Measurements from ENCODE around the gene EPS8L3. TPM values are rescaled to one million over a fixed set of nuclear protein-coding genes. Genes with fewer than 3 reads are reported as not detected.

The EPS8L3 gene
- total and polyA plus RNA-seq, 10 of the 15 experiments (the other 5 are each of a cell fraction or from before 2014, with no cell fraction given), result not detected

DNA sequence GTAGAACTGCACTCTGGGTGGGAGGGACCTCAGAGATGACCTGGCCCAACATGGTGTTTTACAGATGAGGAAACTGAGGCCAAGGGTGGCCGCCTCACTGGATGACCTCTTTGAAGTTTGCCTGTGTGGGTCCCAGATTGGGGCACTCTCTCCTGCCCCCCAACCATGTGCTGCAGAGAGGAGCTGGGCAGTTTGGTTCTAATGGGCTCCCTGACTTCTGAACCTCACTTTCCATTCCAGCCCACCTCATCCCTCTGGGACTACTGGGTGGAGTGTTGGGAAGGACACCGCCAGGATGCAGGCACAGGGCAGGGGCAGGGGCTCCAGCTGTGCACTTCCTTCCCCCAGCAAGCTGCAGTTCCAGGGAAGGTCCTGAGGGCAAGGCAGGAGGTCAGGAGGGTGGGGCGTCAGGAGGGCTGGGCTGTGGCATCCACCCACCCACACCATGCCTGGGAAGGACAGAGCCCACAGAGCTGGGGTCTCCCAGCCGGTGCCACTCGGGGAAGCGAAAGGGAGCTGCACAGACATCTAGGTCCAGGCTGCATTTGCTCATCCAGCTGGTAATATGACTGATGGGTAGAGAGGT lies 10.3 kb upstream of the EPS8L3 start (continued):
- TF ChIP-seq, protein P1, sequence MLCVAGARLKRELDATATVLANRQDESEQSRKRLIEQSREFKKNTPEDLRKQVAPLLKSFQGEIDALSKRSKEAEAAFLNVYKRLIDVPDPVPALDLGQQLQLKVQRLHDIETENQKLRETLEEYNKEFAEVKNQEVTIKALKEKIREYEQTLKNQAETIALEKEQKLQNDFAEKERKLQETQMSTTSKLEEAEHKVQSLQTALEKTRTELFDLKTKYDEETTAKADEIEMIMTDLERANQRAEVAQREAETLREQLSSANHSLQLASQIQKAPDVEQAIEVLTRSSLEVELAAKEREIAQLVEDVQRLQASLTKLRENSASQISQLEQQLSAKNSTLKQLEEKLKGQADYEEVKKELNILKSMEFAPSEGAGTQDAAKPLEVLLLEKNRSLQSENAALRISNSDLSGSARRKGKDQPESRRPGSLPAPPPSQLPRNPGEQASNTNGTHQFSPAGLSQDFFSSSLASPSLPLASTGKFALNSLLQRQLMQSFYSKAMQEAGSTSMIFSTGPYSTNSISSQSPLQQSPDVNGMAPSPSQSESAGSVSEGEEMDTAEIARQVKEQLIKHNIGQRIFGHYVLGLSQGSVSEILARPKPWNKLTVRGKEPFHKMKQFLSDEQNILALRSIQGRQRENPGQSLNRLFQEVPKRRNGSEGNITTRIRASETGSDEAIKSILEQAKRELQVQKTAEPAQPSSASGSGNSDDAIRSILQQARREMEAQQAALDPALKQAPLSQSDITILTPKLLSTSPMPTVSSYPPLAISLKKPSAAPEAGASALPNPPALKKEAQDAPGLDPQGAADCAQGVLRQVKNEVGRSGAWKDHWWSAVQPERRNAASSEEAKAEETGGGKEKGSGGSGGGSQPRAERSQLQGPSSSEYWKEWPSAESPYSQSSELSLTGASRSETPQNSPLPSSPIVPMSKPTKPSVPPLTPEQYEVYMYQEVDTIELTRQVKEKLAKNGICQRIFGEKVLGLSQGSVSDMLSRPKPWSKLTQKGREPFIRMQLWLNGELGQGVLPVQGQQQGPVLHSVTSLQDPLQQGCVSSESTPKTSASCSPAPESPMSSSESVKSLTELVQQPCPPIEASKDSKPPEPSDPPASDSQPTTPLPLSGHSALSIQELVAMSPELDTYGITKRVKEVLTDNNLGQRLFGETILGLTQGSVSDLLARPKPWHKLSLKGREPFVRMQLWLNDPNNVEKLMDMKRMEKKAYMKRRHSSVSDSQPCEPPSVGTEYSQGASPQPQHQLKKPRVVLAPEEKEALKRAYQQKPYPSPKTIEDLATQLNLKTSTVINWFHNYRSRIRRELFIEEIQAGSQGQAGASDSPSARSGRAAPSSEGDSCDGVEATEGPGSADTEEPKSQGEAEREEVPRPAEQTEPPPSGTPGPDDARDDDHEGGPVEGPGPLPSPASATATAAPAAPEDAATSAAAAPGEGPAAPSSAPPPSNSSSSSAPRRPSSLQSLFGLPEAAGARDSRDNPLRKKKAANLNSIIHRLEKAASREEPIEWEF (IDR thresholded peaks at IDR 0.05; ENCODE audit: insufficient replicate concordance, low read depth, low read length), result no peak

DNA sequence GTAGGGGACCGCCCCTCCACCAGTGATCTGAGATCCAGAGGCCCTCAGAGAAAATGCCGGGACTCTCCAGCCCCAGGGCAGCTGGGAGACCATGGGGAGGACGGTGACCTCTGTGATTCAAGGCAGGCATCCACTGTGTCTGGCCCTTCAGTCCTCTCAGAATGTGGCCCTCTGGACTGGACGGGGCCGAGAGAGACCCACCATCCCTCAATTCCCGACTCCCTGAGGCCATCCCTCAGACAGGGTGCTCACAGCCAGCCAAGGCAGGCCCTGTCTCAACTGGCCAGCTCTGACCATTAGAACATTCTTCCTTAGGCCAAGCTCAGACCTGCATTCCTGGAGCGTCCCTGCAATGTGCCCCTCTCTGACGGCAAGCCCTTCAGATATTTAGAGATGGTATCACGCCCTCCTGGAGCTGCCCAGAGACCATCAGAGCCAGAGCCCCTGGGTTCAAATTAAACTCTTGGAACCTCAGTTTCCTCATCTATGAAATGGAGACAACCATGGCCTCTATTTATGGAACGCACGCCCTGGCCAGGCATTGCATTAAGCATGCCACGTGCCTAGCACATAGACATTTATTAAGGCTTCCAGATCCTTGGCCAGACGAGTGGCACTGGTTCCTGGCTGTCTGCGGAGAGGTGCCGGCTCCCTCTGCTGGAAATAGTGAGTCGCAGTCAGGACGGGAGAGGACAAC lies 9.6 kb upstream of the EPS8L3 start:
- H4K20me1 ChIP-seq (ENCODE audit: control insufficient read depth, insufficient read depth), result no peaks in the 10 kb centered on the region
- ChIA-PET RAD21 (ENCODE audit: unreplicated experiment) (interaction anchor here (0.7 to 14.8 kb wide), 13 partner anchors 9 to 237 kb away, joined by 3 to 390 read pairs (median 6); partner anchors contain the start of genes AHCYL1, GPR61, GSTM2 and GSTM4), SMC1A (ENCODE audit: uncharacterized antibody, unreplicated experiment) (interaction anchor here (1.0 to 23.1 kb wide), 7 partner anchors 116 to 228 kb away, joined by 3 to 431 read pairs (median 40); partner anchors contain the start of gene AHCYL1), CTCF (interaction anchor here (0.8 to 27.2 kb wide), 10 partner anchors 11 to 242 kb away, joined by 3 to 759 read pairs (median 34); partner anchors contain the start of genes AHCYL1 and GNAI3), POLR2A (interaction anchor here (0.9 to 1.4 kb wide), 2 partner anchors 211 to 228 kb away, joined by 4 read pairs; partner anchors contain the start of gene AHCYL1)
- H3K9ac ChIP-seq (ENCODE audit: control insufficient read depth, insufficient read depth, low read length), result no peak overlapping the region
- H3K4me1 ChIP-seq (ENCODE audit: control insufficient read depth, insufficient read depth, low read length), result no peaks in the 10 kb centered on the region
- no TSS peak for BruUV-seq (replicated peaks)
- in situ Hi-C loops (cut with MboI) (loop anchor here (5.0 kb wide), 2 partner anchors 131 to 226 kb away; partner anchors contain the start of gene GNAI3), intact Hi-C loops (cut with micrococcal nuclease; ENCODE audit: unreplicated experiment) (loop anchor here (1.0 to 5.0 kb wide), 2 partner anchors 131 to 226 kb away; no protein-coding TSS in a partner anchor)
- DNase-seq (ENCODE audit: low read depth, low spot score), result peak; percentile 28
- 31% methylated on average over 17 of the region's 17 CpGs for WGBS (ENCODE audit: insufficient coverage, insufficient replicate concordance, low lambda C conversion rate, missing lambda C conversion rate)
- no peak overlapping the region for H3K4me3 ChIP-seq
- peaks cover 0 to 2% of the 10 kb centered on the region in 2 experiments; a peak in 1 of 4 replicates for H3K27me3 ChIP-seq (replicated peaks in 1 of 2; ENCODE audit: control insufficient read depth in 2 of 2, insufficient read depth in 2 of 2, low read length in 1 of 2)
- peak; percentile 89 for FAIRE-seq
- no peaks in the 10 kb centered on the region for H3K36me3 ChIP-seq (ENCODE audit: control insufficient read depth in 2 of 2, insufficient read depth in 2 of 2, low read length in 1 of 2)
- no peak overlapping the region for H3K4me2 ChIP-seq (ENCODE audit: control insufficient read depth, insufficient read depth)
- H3K79me2 ChIP-seq (ENCODE audit: control insufficient read depth, insufficient read depth, low read length), result no peaks in the 10 kb centered on the region
- H2AFZ ChIP-seq (ENCODE audit: control insufficient read depth, low read depth, low read length), result peak overlapping the region; percentile 59; the same call in 1 of the 2 replicates
- no peaks in the 10 kb centered on the region for H3K9me3 ChIP-seq (replicated peaks; ENCODE audit: control insufficient read depth, insufficient read depth, low read length)
- no peak overlapping the region for H3K27ac ChIP-seq (ENCODE audit: control insufficient read depth, insufficient read depth)
- ATAC-seq, result peak; percentile 94
- TF ChIP-seq IRF4 (IDR thresholded peaks at IDR 0.05; ENCODE audit: low read depth, low read length) (0 out of 2 replicates have a peak, but pooled peaks have one; percentile 43), BHLHE40 (IDR thresholded peaks at IDR 0.05; ENCODE audit: borderline replicate concordance in 1 of 2, low read depth in 2 of 2, low read length in 1 of 2) (peak; percentile 68 to 83; a peak in 3 of 4 replicates), TCF3 (IDR thresholded peaks at IDR 0.05; ENCODE audit: borderline replicate concordance, insufficient read depth, low read depth, low read length) (no peak), POU2F2 (IDR thresholded peaks at IDR 0.05; ENCODE audit: borderline replicate concordance, low read depth, low read length) (0 out of 3 replicates have a peak, but pooled peaks have one; percentile 28), YY1 (IDR thresholded peaks at IDR 0.05; ENCODE audit: low read depth, low read length) (peak; percentile 79), SMARCA5 (IDR thresholded peaks at IDR 0.05) (0 out of 2 replicates have a peak, but pooled peaks have one; percentile 69)
- TF ChIP-seq, protein P2, sequence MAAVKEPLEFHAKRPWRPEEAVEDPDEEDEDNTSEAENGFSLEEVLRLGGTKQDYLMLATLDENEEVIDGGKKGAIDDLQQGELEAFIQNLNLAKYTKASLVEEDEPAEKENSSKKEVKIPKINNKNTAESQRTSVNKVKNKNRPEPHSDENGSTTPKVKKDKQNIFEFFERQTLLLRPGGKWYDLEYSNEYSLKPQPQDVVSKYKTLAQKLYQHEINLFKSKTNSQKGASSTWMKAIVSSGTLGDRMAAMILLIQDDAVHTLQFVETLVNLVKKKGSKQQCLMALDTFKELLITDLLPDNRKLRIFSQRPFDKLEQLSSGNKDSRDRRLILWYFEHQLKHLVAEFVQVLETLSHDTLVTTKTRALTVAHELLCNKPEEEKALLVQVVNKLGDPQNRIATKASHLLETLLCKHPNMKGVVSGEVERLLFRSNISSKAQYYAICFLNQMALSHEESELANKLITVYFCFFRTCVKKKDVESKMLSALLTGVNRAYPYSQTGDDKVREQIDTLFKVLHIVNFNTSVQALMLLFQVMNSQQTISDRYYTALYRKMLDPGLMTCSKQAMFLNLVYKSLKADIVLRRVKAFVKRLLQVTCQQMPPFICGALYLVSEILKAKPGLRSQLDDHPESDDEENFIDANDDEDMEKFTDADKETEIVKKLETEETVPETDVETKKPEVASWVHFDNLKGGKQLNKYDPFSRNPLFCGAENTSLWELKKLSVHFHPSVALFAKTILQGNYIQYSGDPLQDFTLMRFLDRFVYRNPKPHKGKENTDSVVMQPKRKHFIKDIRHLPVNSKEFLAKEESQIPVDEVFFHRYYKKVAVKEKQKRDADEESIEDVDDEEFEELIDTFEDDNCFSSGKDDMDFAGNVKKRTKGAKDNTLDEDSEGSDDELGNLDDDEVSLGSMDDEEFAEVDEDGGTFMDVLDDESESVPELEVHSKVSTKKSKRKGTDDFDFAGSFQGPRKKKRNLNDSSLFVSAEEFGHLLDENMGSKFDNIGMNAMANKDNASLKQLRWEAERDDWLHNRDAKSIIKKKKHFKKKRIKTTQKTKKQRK (IDR thresholded peaks at IDR 0.05; ENCODE audit: low read depth, low read length), result no peak

Data from GM12878 (cell line).